Activated naive CD4-positive, alpha-beta T cell (primary cell): ENCODE data around the gene KIF13A.
"Not testable (repeated sequence)": the region's sequence is repeated elsewhere in the genome, so short reads cannot be mapped to it uniquely, and the experiment has no call there.

Experiments used
- DNase-seq, 4 experiments: peaks; one replicate each; lab custom pipeline; 2025; lab: John Stamatoyannopoulos, UW

Gene KIF13A

GRCh38 chr6:17785094-17785787 is 202.2 kb downstream of the KIF13A start:
- DNase-seq: no peak

- no peak for DNase-seq
Observed at GRCh38 chr6:17780061-17780460, 207.4 kb downstream of the KIF13A start.

GRCh38 chr6:17771609-17772008 is 215.8 kb downstream of the KIF13A start:
- DNase-seq: no peak

GRCh38 chr6:17768881-17769280 is 218.6 kb downstream of the KIF13A start:
- DNase-seq: no peak

GRCh38 chr6:17768388-17768787 is 219.0 kb downstream of the KIF13A start:
- no peak for DNase-seq

GRCh38 chr6:17762651-17763050 is 224.8 kb downstream of the KIF13A start:
- DNase-seq: no peak

- DNase-seq: no peak
Observed at GRCh38 chr6:17758119-17758518, 229.3 kb downstream of the KIF13A start.

- DNase-seq: no peak
Observed at GRCh38 chr6:17754254-17754653, 233.2 kb downstream of the KIF13A start.

- DNase-seq: not testable (repeated sequence)
Observed at GRCh38 chr6:17745324-17745723, 242.1 kb downstream of the KIF13A start.

GRCh38 chr6:17744757-17745308 is 242.6 kb downstream of the KIF13A start:
- not testable (repeated sequence) for DNase-seq

GRCh38 chr6:17744019-17744756 is 243.2 kb downstream of the KIF13A start:
- DNase-seq: no peak

- DNase-seq: no peak
Observed at GRCh38 chr6:17741507-17741906, 245.9 kb downstream of the KIF13A start.

- no peak for DNase-seq
Observed at GRCh38 chr6:17740559-17741220, 246.7 kb downstream of the KIF13A start.

GRCh38 chr6:17737704-17738252 is 249.7 kb downstream of the KIF13A start:
- DNase-seq: no peak

GRCh38 chr6:17735311-17735710 is 252.1 kb downstream of the KIF13A start:
- not testable (repeated sequence) for DNase-seq

GRCh38 chr6:17730078-17730704 is 257.2 kb downstream of the KIF13A start:
- DNase-seq: no peak

- no peak for DNase-seq
Observed at GRCh38 chr6:17729223-17730077, 258.0 kb downstream of the KIF13A start.

GRCh38 chr6:17728551-17729222 is 258.7 kb downstream of the KIF13A start:
- DNase-seq: no peak

- DNase-seq: no peak
Observed at GRCh38 chr6:17725083-17725482, 262.4 kb downstream of the KIF13A start.

- DNase-seq: no peak
Observed at GRCh38 chr6:17724341-17724740, 263.1 kb downstream of the KIF13A start.
